Osteoblast (primary cell): ENCODE results near the gene PLCB2. TPM values are rescaled to one million over a fixed set of nuclear protein-coding genes. Genes with fewer than 3 reads are reported as not detected.

Experiments
- DNase-seq: peaks from one replicate; pipeline ENCODE4 v3.0.0; 2011; ENCODE audit warnings: low spot score, mixed read lengths; ENCODE audit not compliant: insufficient read length; ENCODE audit errors: missing footprints
- H2AFZ ChIP-seq: 2 replicates; pipeline ENCODE4 v1.6.0; 2011; ENCODE audit warnings: mild to moderate bottlenecking, low read length
- H3K27ac ChIP-seq: 2 replicates; pipeline ENCODE4 v1.5.1; 2011; ENCODE audit warnings: mild to moderate bottlenecking, low read depth, low read length, moderate library complexity
- H3K27me3 ChIP-seq: 2 replicates; pipeline ENCODE4 v1.6.0; 2012; ENCODE audit warnings: mild to moderate bottlenecking, control low read depth, inconsistent platforms, low read length, moderate library complexity; ENCODE audit not compliant: insufficient read depth
- H3K36me3 ChIP-seq: 2 replicates; pipeline ENCODE4 v1.5.1; 2011; ENCODE audit warnings: mild to moderate bottlenecking, low read length, control low read depth, moderate library complexity; ENCODE audit not compliant: insufficient read depth
- H3K4me1 ChIP-seq: 2 replicates; pipeline ENCODE4 v1.5.1; 2011; ENCODE audit warnings: mild to moderate bottlenecking, low read length, control low read depth, moderate library complexity; ENCODE audit not compliant: insufficient read depth
- H3K4me2 ChIP-seq: 2 replicates; pipeline ENCODE4 v1.6.0; 2011; ENCODE audit warnings: mild to moderate bottlenecking, low read length; ENCODE audit not compliant: insufficient read depth
- H3K4me3 ChIP-seq: fragments of 200-600 bp; sonication (generic); 3 replicates; pipeline ENCODE4 v1.5.1; 2012; ENCODE audit warnings: mild to moderate bottlenecking, low read length, inconsistent platforms; ENCODE audit not compliant: insufficient read depth
- H3K79me2 ChIP-seq: 2 replicates; pipeline ENCODE4 v1.6.0; 2012; ENCODE audit warnings: mild to moderate bottlenecking, low read length, control low read depth, inconsistent platforms; ENCODE audit not compliant: insufficient read depth
- H3K9me3 ChIP-seq: 2 replicates; pipeline ENCODE4 v1.5.1; 2011; ENCODE audit warnings: low read depth, low read length, control low read depth
- H4K20me1 ChIP-seq: 2 replicates; pipeline ENCODE4 v1.6.0; 2012; ENCODE audit warnings: mild to moderate bottlenecking, low read length, control low read depth; ENCODE audit not compliant: insufficient read depth
- total RNA-seq: library from RNA; depleted of rRNA; stranded (reverse); fragments of >200 nt; gene quantifications from 2 replicates; pipeline ENCODE4 v1.2.3, GENCODE V29; 2012
- TF ChIP-seq, protein P1 (sequence below): IDR thresholded peaks from 2 replicates; pipeline ENCODE4 v1.5.1; 2011; ENCODE audit warnings: mild to moderate bottlenecking, low read depth, low read length, moderate library complexity; ENCODE audit errors: extremely low read depth

The PLCB2 gene
- total RNA-seq, 1 donor, result under 0.01 TPM

DNA sequence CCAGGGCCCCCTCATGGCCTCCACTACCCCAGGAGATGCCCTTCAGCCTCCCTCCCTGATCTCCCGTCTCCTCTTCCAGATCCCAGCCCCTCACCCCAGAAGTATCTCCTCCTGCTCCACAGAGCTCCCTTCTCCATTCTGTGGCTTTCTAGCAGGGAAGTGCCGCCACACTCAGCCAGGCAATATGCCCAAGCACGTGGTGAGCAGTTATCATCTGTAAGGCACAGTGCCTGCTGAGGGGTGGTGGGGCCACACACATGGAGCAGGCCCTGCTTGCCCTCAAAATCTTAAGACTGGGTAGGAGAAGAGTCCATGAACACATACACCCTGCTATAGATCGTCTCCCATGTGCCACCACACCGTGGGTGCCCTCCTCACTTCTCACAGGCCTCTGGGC is 40.7 kb upstream of the PLCB2 start:
- Histone ChIP-seq H3K4me3 (no peak overlapping the region), H3K27ac (no peak overlapping the region), H4K20me1 (no peaks in the 10 kb centered on the region), H2AFZ (no peak overlapping the region), H3K9me3 (no peaks in the 10 kb centered on the region), H3K36me3 (no peaks in the 10 kb centered on the region), H3K4me2 (no peak overlapping the region), H3K27me3 (no peaks in the 10 kb centered on the region), H3K4me1 (peaks cover 10% of the 10 kb centered on the region), H3K79me2 (no peaks in the 10 kb centered on the region)
- TF ChIP-seq, protein P1, sequence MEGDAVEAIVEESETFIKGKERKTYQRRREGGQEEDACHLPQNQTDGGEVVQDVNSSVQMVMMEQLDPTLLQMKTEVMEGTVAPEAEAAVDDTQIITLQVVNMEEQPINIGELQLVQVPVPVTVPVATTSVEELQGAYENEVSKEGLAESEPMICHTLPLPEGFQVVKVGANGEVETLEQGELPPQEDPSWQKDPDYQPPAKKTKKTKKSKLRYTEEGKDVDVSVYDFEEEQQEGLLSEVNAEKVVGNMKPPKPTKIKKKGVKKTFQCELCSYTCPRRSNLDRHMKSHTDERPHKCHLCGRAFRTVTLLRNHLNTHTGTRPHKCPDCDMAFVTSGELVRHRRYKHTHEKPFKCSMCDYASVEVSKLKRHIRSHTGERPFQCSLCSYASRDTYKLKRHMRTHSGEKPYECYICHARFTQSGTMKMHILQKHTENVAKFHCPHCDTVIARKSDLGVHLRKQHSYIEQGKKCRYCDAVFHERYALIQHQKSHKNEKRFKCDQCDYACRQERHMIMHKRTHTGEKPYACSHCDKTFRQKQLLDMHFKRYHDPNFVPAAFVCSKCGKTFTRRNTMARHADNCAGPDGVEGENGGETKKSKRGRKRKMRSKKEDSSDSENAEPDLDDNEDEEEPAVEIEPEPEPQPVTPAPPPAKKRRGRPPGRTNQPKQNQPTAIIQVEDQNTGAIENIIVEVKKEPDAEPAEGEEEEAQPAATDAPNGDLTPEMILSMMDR, result no peak
- DNase-seq, result no peak

DNA sequence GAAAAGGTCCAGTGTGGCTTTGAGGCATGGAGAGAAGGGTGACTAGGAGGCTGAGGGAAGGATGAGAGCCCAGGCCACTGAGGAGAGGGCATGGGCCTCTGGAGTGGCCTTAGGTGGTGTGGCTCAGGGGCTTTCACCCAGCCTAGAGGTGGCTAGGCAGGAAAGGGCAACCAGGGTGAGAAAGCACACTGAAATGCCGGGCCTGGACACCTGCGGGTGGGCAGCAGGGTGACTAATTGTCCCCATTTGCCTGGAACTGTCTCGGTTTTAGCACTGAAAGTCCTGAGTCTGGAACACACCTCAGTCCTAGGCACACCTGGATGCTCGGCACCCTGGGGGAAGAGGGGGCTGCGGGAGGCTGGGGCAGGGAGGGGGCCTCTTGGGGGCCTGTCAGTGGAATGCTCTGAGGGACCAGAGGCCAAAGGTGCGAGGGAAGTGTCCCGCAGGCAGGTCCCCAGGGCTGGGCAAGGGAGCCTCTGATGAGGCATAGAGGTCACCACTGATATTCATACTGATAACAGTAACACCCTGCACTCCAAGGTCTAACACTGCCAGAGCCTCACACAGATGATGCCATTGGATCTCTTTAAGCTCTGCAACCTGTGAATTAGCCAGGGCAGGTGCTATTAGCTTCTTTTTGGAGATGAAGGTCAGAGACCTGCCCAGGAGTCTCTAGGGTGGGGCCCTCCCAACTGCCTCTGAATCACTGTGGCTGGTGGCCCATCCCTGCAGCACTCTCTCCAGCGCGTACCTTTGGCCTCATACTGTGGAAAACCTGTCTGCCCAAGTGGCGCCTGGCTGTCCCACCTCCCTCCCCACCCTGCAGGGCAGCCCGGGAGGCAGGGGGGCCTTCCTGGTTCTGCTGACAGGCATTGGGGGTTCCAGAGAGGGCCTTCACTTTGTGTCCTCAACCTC is 40.1 kb upstream of the PLCB2 start:
- H3K4me2 ChIP-seq, result no peak overlapping the region
- peak; percentile 81 for DNase-seq
- H3K9me3 ChIP-seq, result no peaks in the 10 kb centered on the region
- TF ChIP-seq, protein P1, result no peak
- H2AFZ ChIP-seq, result no peak overlapping the region
- H3K4me1 ChIP-seq, result peaks cover 17% of the 10 kb centered on the region
- H3K36me3 ChIP-seq, result no peaks in the 10 kb centered on the region
- H4K20me1 ChIP-seq, result no peaks in the 10 kb centered on the region
- no peak overlapping the region for H3K27ac ChIP-seq
- H3K27me3 ChIP-seq, result no peaks in the 10 kb centered on the region
- no peak overlapping the region for H3K4me3 ChIP-seq
- no peaks in the 10 kb centered on the region for H3K79me2 ChIP-seq

DNA sequence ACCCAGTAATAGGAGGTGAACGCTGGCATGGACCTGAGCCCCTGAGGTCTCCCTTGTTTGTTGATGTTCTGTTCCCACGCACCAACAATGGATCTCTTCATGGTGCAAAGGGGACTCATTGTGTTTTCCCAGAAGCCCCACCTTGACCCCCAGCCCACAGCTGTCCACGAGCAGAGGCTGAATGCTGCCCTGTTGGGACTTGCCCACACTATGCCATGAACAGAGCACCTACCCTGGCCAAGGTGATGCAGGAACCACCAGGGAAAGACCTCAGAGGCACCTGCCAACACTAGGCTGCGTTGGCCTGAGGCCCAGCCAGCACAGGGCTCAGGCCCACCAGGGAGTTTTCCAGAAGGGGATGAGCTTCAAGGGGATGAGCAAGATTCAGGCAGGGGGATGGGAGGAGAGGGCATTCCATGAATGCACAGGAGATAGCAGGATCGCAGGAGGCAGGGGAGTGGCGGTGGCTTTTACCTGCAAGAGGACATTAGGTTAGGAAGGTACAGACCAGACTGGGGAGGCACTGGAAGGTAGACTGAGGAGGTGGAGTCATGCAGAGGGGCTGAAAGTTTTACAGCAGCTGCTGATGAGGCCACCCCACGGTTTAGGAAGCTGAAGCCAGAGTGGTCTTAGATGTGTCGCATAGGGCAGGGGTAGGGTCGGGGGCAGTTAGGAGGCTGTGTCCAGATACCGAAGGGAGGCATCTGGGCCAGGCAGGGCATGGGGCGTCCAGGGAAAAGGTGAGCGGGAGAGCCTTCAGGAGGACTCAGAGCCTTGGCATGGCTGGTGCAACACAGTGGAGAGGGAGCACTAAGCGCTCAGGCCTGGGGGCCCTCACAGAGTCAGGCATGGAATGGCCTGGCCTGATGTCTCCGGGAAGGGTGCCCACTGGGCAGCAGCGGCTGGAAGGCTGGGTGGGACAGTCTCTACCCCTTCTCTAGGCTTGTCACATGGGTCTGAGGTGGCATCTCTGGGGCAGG is 39.1 kb upstream of the PLCB2 start:
- no peak for DNase-seq
- no peak overlapping the region for H3K4me2 ChIP-seq
- TF ChIP-seq, protein P1, result no peak
- no peak overlapping the region for H2AFZ ChIP-seq
- no peaks in the 10 kb centered on the region for H3K79me2 ChIP-seq
- no peak overlapping the region for H3K27ac ChIP-seq
- no peaks in the 10 kb centered on the region for H4K20me1 ChIP-seq
- H3K4me1 ChIP-seq, result peaks cover 25% of the 10 kb centered on the region
- no peaks in the 10 kb centered on the region for H3K9me3 ChIP-seq
- H3K4me3 ChIP-seq, result no peak overlapping the region
- no peaks in the 10 kb centered on the region for H3K36me3 ChIP-seq
- H3K27me3 ChIP-seq, result no peaks in the 10 kb centered on the region
